GM19452 (cell line): ENCODE measurements around the gene GSTCD.
"Not testable (repeated sequence)": the region's sequence is repeated elsewhere in the genome, so short reads cannot be mapped to it uniquely, and the experiment has no call there.

ENCODE experiments used
- ATAC-seq: cut with Tn5 transposase; IDR thresholded peaks from one replicate; pipeline ENCODE4 v1.9.1; 2021; ENCODE audit not compliant: unreplicated experiment

The GSTCD gene

GRCh38 chr4:105708181-105709080 is at the start of gene GSTCD, which contains the start of gene INTS12:
Gene GSTCD, plus strand, starts transcription at chr4:105708784. Its CDS starts 8,830 bp downstream, at chr4:105717614.
Gene INTS12, minus strand, starts transcription at chr4:105708689. Its CDS starts 8,684 bp downstream, at chr4:105700005.
- peak; percentile 78 for ATAC-seq

- ATAC-seq: no peak
Observed at GRCh38 chr4:105659190-105659589, 49.4 kb upstream of the GSTCD start.

GRCh38 chr4:105661028-105661427 is 47.6 kb upstream of the GSTCD start:
- no peak for ATAC-seq

GRCh38 chr4:105662935-105663675 is 45.5 kb upstream of the GSTCD start:
- ATAC-seq: no peak

GRCh38 chr4:105666693-105667092 is 41.9 kb upstream of the GSTCD start:
- ATAC-seq: no peak

- ATAC-seq: no peak
Observed at GRCh38 chr4:105670684-105671083, 37.9 kb upstream of the GSTCD start.

GRCh38 chr4:105671301-105671700 is 37.3 kb upstream of the GSTCD start:
- no peak for ATAC-seq

GRCh38 chr4:105674011-105674410 is 34.6 kb upstream of the GSTCD start:
- ATAC-seq: no peak

GRCh38 chr4:105677709-105678108 is 30.9 kb upstream of the GSTCD start:
- no peak for ATAC-seq

- no peak for ATAC-seq
Observed at GRCh38 chr4:105679186-105679585, 29.4 kb upstream of the GSTCD start.

GRCh38 chr4:105683038-105683437 is 25.5 kb upstream of the GSTCD start:
- ATAC-seq: no peak

- ATAC-seq: no peak
Observed at GRCh38 chr4:105686571-105686970, 22.0 kb upstream of the GSTCD start.

- ATAC-seq: not testable (repeated sequence)
Observed at GRCh38 chr4:105694812-105695211, 13.8 kb upstream of the GSTCD start.

GRCh38 chr4:105695832-105696231 is 12.8 kb upstream of the GSTCD start:
- ATAC-seq: not testable (repeated sequence)

- no peak for ATAC-seq
Observed at GRCh38 chr4:105698607-105699006, 10.0 kb upstream of the GSTCD start.

GRCh38 chr4:105707782-105708180 is 803 bp upstream of the GSTCD start:
- no peak for ATAC-seq

GRCh38 chr4:105709081-105709450 is 482 bp downstream of the GSTCD start:
- ATAC-seq: peak; percentile 37

- no peak for ATAC-seq
Observed at GRCh38 chr4:105710012-105710600, 1.5 kb downstream of the GSTCD start.

GRCh38 chr4:105710678-105711077 is 2.1 kb downstream of the GSTCD start:
- no peak for ATAC-seq

- no peak for ATAC-seq
Observed at GRCh38 chr4:105712766-105713165, 4.2 kb downstream of the GSTCD start.

- no peak for ATAC-seq
Observed at GRCh38 chr4:105714071-105714521, 5.5 kb downstream of the GSTCD start.
